Lower lobe of right lung (tissue), 2 donors: ENCODE results near the gene DPP10. TPM values are rescaled to one million over a fixed set of nuclear protein-coding genes. Genes with fewer than 3 reads are reported as not detected.
"Not testable (repeated sequence)": the region's sequence is repeated elsewhere in the genome, so short reads cannot be mapped to it uniquely, and the experiment has no call there.

Experiments
- ATAC-seq, 2 donors: fragments of 200-7000 bp; cut with Tn5 transposase; one replicate each; pipeline ENCODE4 v1.9.1; 2020 to 2022; ENCODE audit warnings: mild to moderate bottlenecking in 2 of 2, moderate library complexity in 2 of 2
- DNase-seq: peaks from one replicate; pipeline ENCODE4 v3.0.0-alpha.2; 2020
- H3K27ac ChIP-seq: fragments of 200-600 bp; one replicate; pipeline ENCODE4 v1.8.0; 2022
- H3K27me3 ChIP-seq: fragments of 200-600 bp; one replicate; pipeline ENCODE4 v1.8.0; 2022; ENCODE audit warnings: low read depth
- H3K36me3 ChIP-seq: fragments of 200-600 bp; one replicate; pipeline ENCODE4 v1.8.0; 2022; ENCODE audit warnings: mild to moderate bottlenecking
- H3K4me1 ChIP-seq: fragments of 200-600 bp; one replicate; pipeline ENCODE4 v1.8.0; 2022
- H3K4me3 ChIP-seq: fragments of 200-600 bp; one replicate; pipeline ENCODE4 v1.8.0; 2022; ENCODE audit warnings: mild to moderate bottlenecking
- H3K9me3 ChIP-seq: fragments of 200-600 bp; one replicate; pipeline ENCODE4 v1.8.0; 2022
- CTCF ChIP-seq: fragments of 200-600 bp; IDR thresholded peaks from one replicate; pipeline ENCODE4 v1.8.0; 2022; ENCODE audit warnings: antibody characterized with exemption, mild to moderate bottlenecking
- intact Hi-C: fragments of 100-400 bp; cut with DNase I; formaldehyde crosslinking; loops from one replicate; pipeline ENCODE4 v1.11.0; 2022
- total RNA-seq: library from RNA; stranded (reverse); fragmentation: NEBNext Ultra II Directional; extraction: Animal tissue kit (Norgen Biotek cat#: 25700); gene quantifications from one replicate; pipeline ENCODE4 v1.2.1, GENCODE V29; 2021
- donor health status: DM: no; HTN: yes; CAD: no; lungs with severe emphysema.

The DPP10 gene
- total RNA-seq, 1 donor from 2014 or later = 0.80 TPM

- Histone ChIP-seq H3K36me3 (no peaks in the 10 kb centered on the region), H3K27ac (no peak overlapping the region), H3K4me3 (no peak overlapping the region), H3K9me3 (no peaks in the 10 kb centered on the region), H3K4me1 (no peaks in the 10 kb centered on the region), H3K27me3 (no peaks in the 10 kb centered on the region)
- DNase-seq = no peak
- no peak for TF ChIP-seq CTCF
- ATAC-seq = no peak
- intact Hi-C loops = no loop called here
These were observed 65.3 kb downstream of the DPP10 start for GRCh38 chr2:114507744-114508143.

GRCh38 chr2:114515882-114516281 lies 73.4 kb downstream of the DPP10 start:
- Histone ChIP-seq H3K27ac (no peak overlapping the region), H3K4me1 (no peaks in the 10 kb centered on the region), H3K36me3 (no peaks in the 10 kb centered on the region), H3K9me3 (no peaks in the 10 kb centered on the region), H3K27me3 (no peaks in the 10 kb centered on the region), H3K4me3 (no peak overlapping the region)
- DNase-seq (no peak), ATAC-seq (no peak)
- no peak for TF ChIP-seq CTCF
- intact Hi-C loops = no loop called here

DNA sequence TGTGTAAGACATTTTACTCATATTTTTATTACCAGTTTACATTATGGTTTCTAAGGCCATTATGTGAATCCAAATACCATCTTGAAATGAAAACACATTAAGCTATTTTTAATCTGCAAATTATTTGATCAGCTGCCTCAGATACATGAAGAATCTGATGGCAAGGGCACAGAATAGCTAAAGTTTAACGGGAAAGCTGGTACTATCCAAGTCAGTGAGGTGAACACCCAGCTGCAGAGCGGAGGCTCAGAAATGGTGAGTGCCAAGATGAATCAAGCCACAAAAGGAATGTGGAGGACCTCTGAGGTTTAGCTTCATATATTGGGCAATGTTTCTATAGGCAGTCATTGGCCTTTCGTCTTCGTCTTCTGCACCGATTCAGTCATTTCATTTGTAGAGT lies 75.1 kb downstream of the DPP10 start:
- no peak for TF ChIP-seq CTCF
- no peaks in the 10 kb centered on the region for H3K4me1 ChIP-seq
- H3K9me3 ChIP-seq = no peaks in the 10 kb centered on the region
- no peak overlapping the region for H3K27ac ChIP-seq
- H3K27me3 ChIP-seq = no peaks in the 10 kb centered on the region
- no peak overlapping the region for H3K4me3 ChIP-seq
- no peak for ATAC-seq
- intact Hi-C loops = no loop called here
- H3K36me3 ChIP-seq = no peaks in the 10 kb centered on the region
- DNase-seq = no peak

DNA sequence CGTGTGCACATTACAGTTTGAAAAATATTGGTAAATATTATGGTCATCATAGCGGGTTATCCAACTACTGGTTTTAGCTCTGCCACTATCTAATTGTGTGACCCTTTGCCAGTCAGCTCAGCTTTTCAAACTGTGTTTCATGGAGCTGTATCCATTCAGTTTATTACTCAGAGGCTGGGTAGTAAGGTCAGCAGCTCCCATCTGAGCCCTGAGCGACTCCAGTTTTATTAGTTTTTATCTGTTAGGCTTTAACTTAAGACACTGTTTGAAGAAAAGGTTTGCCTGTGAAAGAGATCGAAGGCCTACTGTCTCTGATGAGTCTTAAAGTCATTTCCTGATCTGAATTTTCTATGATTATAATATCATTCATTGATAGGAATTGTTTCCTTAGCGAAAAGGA lies 76.3 kb downstream of the DPP10 start:
- ATAC-seq = no peak
- intact Hi-C loops = no loop called here

GRCh38 chr2:114522612-114523011 lies 80.2 kb downstream of the DPP10 start:
- H3K27ac ChIP-seq, H3K4me1 ChIP-seq, H3K36me3 ChIP-seq, DNase-seq, H3K9me3 ChIP-seq, H3K4me3 ChIP-seq, H3K27me3 ChIP-seq, ATAC-seq, intact Hi-C loops: not testable (repeated sequence)

More for the DNA sequence above, 76.3 kb downstream of the DPP10 start:
- TF ChIP-seq CTCF = no peak
- Histone ChIP-seq H3K27me3 (no peaks in the 10 kb centered on the region), H3K9me3 (no peaks in the 10 kb centered on the region), H3K36me3 (no peaks in the 10 kb centered on the region), H3K4me1 (no peaks in the 10 kb centered on the region), H3K27ac (no peak overlapping the region), H3K4me3 (no peak overlapping the region)
- DNase-seq = no peak

DNA sequence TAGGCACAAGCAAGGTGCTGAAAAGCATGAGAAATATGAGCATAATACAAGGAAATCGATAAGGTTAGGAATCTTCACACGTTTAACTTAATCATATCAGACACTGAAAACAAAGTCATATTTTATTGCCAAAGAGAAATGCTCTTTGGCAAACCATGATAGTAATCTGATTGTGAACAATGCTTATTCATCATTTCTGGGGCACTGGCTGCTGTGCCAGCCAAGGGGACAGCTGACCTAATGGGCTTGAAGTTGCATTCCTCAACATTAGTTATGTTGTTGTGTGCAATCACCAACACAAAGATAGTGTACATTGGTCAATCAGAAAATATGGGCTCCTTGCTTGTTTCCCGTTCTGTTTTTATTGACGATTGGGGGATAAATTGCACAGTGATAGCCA lies 83.5 kb downstream of the DPP10 start:
- Histone ChIP-seq H3K4me3 (no peak overlapping the region), H3K27ac (no peak overlapping the region), H3K9me3 (no peaks in the 10 kb centered on the region), H3K36me3 (no peaks in the 10 kb centered on the region), H3K27me3 (no peaks in the 10 kb centered on the region), H3K4me1 (no peaks in the 10 kb centered on the region)
- ATAC-seq (no peak), DNase-seq (no peak)
- TF ChIP-seq CTCF = no peak
- intact Hi-C loops = no loop called here
